ENCODE measurements around the gene HNRNPLL. TPM values are rescaled to one million over a fixed set of nuclear protein-coding genes. Genes with fewer than 3 reads are reported as not detected.
"Not testable (repeated sequence)": the region's sequence is repeated elsewhere in the genome, so short reads cannot be mapped to it uniquely, and the experiment has no call there.

HNRNPLL gene
- total RNA-seq, 1 donor from 2014 or later: 10.6 TPM

DNA sequence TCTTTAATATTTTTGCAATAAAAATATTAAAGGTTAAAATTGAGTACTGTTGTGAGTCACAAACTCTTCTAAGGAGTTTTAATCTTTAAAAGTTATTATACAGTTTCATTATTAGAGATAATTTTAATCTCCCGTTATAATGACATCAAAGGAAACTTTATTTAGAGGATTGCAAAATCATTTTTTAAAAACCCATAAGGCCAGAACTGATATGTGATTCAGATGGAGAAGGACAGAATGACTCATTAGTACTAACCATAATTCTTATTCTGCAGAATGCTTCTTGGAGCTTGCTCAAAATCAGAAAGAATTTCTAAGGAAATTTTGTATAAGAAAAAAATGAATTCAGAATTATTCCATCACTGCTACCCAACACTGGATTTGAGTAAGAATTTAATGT is 12.5 kb upstream of the HNRNPLL start:
- intact Hi-C loops (cut with DNase I): loop anchor here (5.0 kb wide), 1 partner anchor 52 kb away; the partner anchor contains the start of gene GALM
- H3K4me3 ChIP-seq: no peak overlapping the region
- no peaks in the 10 kb centered on the region for H3K27me3 ChIP-seq
- H3K9me3 ChIP-seq: no peaks in the 10 kb centered on the region
- H3K4me1 ChIP-seq: peaks cover 0 to 16% of the 10 kb centered on the region in 2 donors
- DNase-seq (ENCODE audit: low spot score in 2 of 2): no peak
- no peaks in the 10 kb centered on the region for H3K36me3 ChIP-seq
- H3K27ac ChIP-seq: no peak overlapping the region
- TF ChIP-seq, protein P1, sequence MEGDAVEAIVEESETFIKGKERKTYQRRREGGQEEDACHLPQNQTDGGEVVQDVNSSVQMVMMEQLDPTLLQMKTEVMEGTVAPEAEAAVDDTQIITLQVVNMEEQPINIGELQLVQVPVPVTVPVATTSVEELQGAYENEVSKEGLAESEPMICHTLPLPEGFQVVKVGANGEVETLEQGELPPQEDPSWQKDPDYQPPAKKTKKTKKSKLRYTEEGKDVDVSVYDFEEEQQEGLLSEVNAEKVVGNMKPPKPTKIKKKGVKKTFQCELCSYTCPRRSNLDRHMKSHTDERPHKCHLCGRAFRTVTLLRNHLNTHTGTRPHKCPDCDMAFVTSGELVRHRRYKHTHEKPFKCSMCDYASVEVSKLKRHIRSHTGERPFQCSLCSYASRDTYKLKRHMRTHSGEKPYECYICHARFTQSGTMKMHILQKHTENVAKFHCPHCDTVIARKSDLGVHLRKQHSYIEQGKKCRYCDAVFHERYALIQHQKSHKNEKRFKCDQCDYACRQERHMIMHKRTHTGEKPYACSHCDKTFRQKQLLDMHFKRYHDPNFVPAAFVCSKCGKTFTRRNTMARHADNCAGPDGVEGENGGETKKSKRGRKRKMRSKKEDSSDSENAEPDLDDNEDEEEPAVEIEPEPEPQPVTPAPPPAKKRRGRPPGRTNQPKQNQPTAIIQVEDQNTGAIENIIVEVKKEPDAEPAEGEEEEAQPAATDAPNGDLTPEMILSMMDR (IDR thresholded peaks at IDR 0.05): no peak

DNA sequence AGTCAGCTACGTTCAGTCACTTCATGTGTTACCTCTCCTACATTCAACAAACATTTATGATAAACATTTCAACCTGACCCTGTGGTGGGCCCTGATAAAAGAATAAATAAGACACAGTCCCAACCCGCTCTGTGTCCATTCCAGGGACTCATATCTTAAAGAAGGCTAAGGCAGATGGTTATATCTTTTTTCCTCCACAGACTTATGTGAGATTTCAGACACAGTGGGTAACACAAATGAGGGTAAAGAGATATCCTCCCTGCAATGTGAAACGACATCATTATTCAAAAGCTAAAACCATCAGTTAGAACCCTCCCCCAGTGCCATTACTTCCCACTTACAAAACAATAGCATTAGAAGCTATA is 11.1 kb upstream of the HNRNPLL start:
- TF ChIP-seq, protein P1 (IDR thresholded peaks at IDR 0.05): no peak
- Histone ChIP-seq H3K9me3 (no peaks in the 10 kb centered on the region), H3K27me3 (no peaks in the 10 kb centered on the region), H3K36me3 (no peaks in the 10 kb centered on the region), H3K27ac (no peak overlapping the region), H3K4me3 (no peak overlapping the region), H3K4me1 (peaks cover 0 to 3% of the 10 kb centered on the region in 2 donors)
- intact Hi-C loops (cut with DNase I): no loop called here
- DNase-seq (ENCODE audit: low spot score in 2 of 2): no peak

DNA sequence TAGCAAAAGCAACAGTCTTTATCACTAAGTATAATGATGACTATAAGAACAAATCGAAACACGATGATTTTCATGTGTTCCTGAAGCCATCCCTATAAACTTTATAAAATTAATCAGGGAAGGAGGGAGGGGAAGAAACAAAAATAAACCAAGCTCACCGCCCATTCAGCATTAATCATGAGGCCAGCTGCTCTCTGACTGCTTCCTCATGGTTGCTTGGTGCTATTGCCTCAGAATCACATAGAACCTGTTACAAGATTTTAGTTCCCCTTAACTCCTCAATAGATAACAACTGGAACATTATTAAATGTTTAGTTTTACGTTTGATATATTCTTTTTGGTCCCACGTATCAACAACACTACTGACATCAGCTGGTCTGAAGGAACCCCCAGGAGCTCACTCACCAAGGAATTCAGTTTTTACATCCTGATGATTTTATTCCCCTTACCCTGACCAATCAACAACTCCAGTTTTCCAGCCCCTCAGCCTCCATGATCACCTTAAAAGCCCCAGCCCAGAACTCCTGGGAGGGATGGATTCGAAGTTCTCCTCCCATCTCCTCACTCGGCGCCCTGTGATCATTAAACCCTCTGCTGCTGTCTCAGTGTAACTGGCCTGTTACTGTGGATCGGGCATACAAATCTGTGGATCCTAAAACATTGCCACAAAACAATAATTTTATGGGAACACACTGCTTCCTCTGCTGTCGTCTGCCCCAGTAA is 10.6 kb upstream of the HNRNPLL start:
- Histone ChIP-seq H3K36me3 (no peaks in the 10 kb centered on the region), H3K4me1 (peaks cover 0 to 3% of the 10 kb centered on the region in 2 donors), H3K4me3 (no peak overlapping the region), H3K27ac (no peak overlapping the region), H3K9me3 (no peaks in the 10 kb centered on the region), H3K27me3 (no peaks in the 10 kb centered on the region)
- no peak for DNase-seq (ENCODE audit: low spot score in 2 of 2)
- TF ChIP-seq, protein P1 (IDR thresholded peaks at IDR 0.05): no peak
- intact Hi-C loops (cut with DNase I): no loop called here

DNA sequence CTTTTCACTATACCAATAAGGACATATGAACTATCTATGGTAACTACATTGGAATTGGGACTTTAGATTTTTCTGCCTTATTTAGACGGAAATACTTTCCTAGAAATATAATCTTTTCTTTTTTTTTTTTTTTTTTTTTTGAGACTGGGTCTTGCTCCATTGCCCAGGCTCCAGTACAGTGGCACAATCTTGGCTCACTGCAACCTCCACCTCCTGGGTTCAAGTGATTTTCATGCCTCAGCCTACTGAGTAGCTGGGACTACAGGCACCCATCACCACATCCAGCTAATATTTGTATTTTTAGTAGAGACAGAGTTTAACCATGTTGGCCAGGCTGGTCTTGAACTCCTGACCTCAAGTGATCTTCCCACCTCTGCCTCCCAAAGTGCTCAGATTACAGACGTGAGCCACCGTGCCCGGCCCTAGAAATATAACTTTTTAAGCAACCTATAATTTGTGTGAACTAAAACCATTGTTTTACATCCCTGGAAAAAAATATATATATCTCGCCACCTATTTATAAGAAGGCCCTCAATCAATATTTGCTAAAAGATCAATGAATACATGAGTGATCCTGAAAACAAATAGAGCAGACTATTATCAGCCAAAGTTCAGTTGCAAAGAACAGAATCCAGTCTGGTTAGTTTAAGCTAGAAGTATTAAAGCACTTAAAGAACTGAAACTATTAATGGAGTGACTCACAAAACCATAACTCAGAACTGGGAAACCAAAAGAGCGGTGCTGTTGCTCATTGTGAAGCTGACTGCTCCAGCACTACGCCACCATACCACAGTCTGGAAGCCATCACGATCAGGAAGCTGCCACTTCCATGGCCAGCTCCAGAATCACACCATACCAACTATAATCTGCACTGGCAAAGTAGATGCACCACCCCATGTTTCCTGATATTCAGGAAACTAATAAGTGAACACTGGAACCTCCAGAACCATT is 8.4 kb upstream of the HNRNPLL start:
- H3K27ac ChIP-seq: no peak overlapping the region
- H3K9me3 ChIP-seq: no peaks in the 10 kb centered on the region
- H3K4me1 ChIP-seq: peaks cover 0 to under 1% of the 10 kb centered on the region in 2 donors
- no peak for DNase-seq (ENCODE audit: low spot score in 2 of 2)
- no peaks in the 10 kb centered on the region for H3K27me3 ChIP-seq
- no peaks in the 10 kb centered on the region for H3K36me3 ChIP-seq
- TF ChIP-seq, protein P1 (IDR thresholded peaks at IDR 0.05): no peak
- H3K4me3 ChIP-seq: no peak overlapping the region
- intact Hi-C loops (cut with DNase I): no loop called here

DNA sequence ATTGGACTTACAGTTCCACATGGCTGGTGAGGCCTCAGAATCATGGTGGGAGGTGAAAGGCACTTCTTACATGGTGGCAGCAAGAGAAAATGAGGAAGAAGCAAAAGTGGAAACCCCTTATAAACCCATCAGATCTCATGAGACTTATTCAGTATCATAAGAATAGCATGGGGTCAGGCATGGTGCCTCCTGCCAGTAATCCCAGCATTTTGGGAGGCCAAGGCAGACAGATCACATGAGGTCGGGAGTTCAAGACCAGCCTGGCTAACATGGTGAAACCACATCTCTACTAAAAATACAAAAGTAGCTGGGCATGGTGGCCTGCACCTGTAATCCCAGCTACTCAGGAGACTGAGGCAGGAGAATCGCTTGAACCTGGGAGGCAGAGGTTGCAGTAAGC is 6.5 kb upstream of the HNRNPLL start:
- DNase-seq (ENCODE audit: low spot score in 2 of 2); H3K4me1 ChIP-seq; intact Hi-C loops (cut with DNase I); H3K9me3 ChIP-seq; H3K27ac ChIP-seq; H3K36me3 ChIP-seq; H3K27me3 ChIP-seq; H3K4me3 ChIP-seq: not testable (repeated sequence)

DNA sequence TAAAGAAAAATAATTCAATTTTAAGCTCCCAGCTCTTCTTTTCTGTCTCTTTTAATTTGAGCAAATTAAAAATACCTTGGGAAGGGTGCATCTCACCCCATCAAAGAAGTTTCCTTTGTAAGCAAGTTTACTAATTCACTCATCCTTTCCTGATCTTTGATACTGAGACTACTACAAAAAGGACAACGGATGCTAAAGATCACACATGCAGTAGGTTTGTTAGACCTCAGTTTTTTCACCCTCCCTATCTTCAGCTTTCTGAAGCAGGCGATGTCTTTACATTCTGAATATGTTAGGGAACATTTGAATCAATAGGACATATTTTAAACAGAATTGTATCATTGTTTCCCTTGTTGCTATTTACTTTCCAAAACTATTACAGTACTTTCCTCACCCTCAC is 6.0 kb upstream of the HNRNPLL start:
- intact Hi-C loops (cut with DNase I): no loop called here
- TF ChIP-seq, protein P1 (IDR thresholded peaks at IDR 0.05): no peak
- Histone ChIP-seq H3K36me3 (no peaks in the 10 kb centered on the region), H3K27ac (no peak overlapping the region), H3K27me3 (no peaks in the 10 kb centered on the region), H3K9me3 (no peaks in the 10 kb centered on the region), H3K4me3 (no peak overlapping the region), H3K4me1 (peaks cover 0 to 5% of the 10 kb centered on the region in 2 donors)
- DNase-seq (ENCODE audit: low spot score in 2 of 2): no peak
